HL-60 (cell line): ENCODE measurements around the gene TMEM72.
"Not testable (repeated sequence)": the region's sequence is repeated elsewhere in the genome, so short reads cannot be mapped to it uniquely, and the experiment has no call there.

ENCODE experiments used
- DNase-seq, 2 experiments: peaks; one replicate each; pipeline ENCODE4 v3.0.0-alpha.2; 2010 to 2020; ENCODE audit warnings: low read depth in 1 of 2, low spot score in 1 of 2
- H3K27ac ChIP-seq: fragments of 250-450 bp; sonication (Bioruptor Pico); replicated peaks from 2 replicates; pipeline ENCODE4 v1.5.1; 2020; ENCODE audit warnings: mild to moderate bottlenecking, moderate library complexity
- H3K27me3 ChIP-seq: fragments of 250-450 bp; sonication (Bioruptor Pico); 2 replicates; pipeline ENCODE4 v1.5.1; 2021; ENCODE audit warnings: mild to moderate bottlenecking, moderate library complexity; ENCODE audit not compliant: insufficient read depth, poor library complexity, severe bottlenecking
- H3K4me3 ChIP-seq: replicated peaks from 2 replicates; pipeline ENCODE4 v1.5.1; 2011; ENCODE audit warnings: mild to moderate bottlenecking, control low read depth, low read length; ENCODE audit not compliant: insufficient read depth
- CTCF ChIP-seq: IDR thresholded peaks from one replicate; pipeline ENCODE4 v1.5.1; 2011; ENCODE audit warnings: low read length, control low read depth, inconsistent platforms; ENCODE audit not compliant: insufficient read depth
- GABPA ChIP-seq: IDR thresholded peaks from 2 replicates; pipeline ENCODE4 v1.6.1; 2012; ENCODE audit warnings: low read depth
- POLR2AphosphoS5 ChIP-seq: IDR thresholded peaks from 2 replicates; pipeline ENCODE4 v1.6.1; 2012; ENCODE audit warnings: low read depth
- REST ChIP-seq: IDR thresholded peaks from 2 replicates; pipeline ENCODE4 v1.6.1; 2012; ENCODE audit warnings: low read depth; ENCODE audit not compliant: insufficient replicate concordance
- SPI1 ChIP-seq: IDR thresholded peaks from 2 replicates; pipeline ENCODE4 v1.6.1; 2012; ENCODE audit warnings: low read depth, mild to moderate bottlenecking, borderline replicate concordance

Gene TMEM72

GRCh38 chr10:44863344-44864047 lies 47.6 kb upstream of the TMEM72 start:
- Histone ChIP-seq H3K27ac (no peak overlapping the region), H3K4me3 (no peak overlapping the region), H3K27me3 (peaks cover 19% of the 10 kb centered on the region)
- no peak for DNase-seq
- no peak for TF ChIP-seq CTCF
- TF ChIP-seq SPI1 = no peak
- TF ChIP-seq GABPA = no peak
- no peak for TF ChIP-seq POLR2AphosphoS5
- no peak for TF ChIP-seq REST

GRCh38 chr10:44864051-44864450 lies 47.1 kb upstream of the TMEM72 start:
- TF ChIP-seq GABPA (no peak), SPI1 (no peak), POLR2AphosphoS5 (no peak)
- H3K27me3 ChIP-seq = peaks cover 19% of the 10 kb centered on the region
- H3K27ac ChIP-seq = no peak overlapping the region
- H3K4me3 ChIP-seq = no peak overlapping the region; the same call in 1 of the 2 replicates
- DNase-seq = no peak

GRCh38 chr10:44864637-44865288 lies 46.4 kb upstream of the TMEM72 start:
- TF ChIP-seq POLR2AphosphoS5 = no peak
- peak; percentile 90 for TF ChIP-seq CTCF
- Histone ChIP-seq H3K27ac (no peak overlapping the region), H3K27me3 (peaks cover 19% of the 10 kb centered on the region), H3K4me3 (peak overlapping the region; percentile 56)
- DNase-seq = peak; percentile 51 to 81

- DNase-seq = no peak
- TF ChIP-seq SPI1 (no peak), REST (no peak), POLR2AphosphoS5 (no peak), CTCF (no peak), GABPA (no peak)
- no peak overlapping the region for H3K4me3 ChIP-seq
- peaks cover 19% of the 10 kb centered on the region for H3K27me3 ChIP-seq
- H3K27ac ChIP-seq = no peak overlapping the region
Observed at GRCh38 chr10:44865289-44865671, 45.9 kb upstream of the TMEM72 start.

GRCh38 chr10:44866367-44866766 lies 44.8 kb upstream of the TMEM72 start:
- not testable (repeated sequence) for DNase-seq, H3K4me3 ChIP-seq, H3K27ac ChIP-seq
- H3K27me3 ChIP-seq = peaks cover 19% of the 10 kb centered on the region
